Peyer's patch (tissue), 4 donors: Measurements from ENCODE around the gene CTNNA2.

ENCODE experiments used
- CTCF ChIP-seq, 6 experiments: fragments of 450-650 bp in 4 of 6; fragments of 200-600 bp in 2 of 6; sonication (generic) in 1 of 6; IDR thresholded peaks; one replicate each; pipeline ENCODE4 v1.5.1; 2017 to 2019; ENCODE audit warnings: antibody characterized with exemption in 6 of 6, mild to moderate bottlenecking in 3 of 6, moderate library complexity in 1 of 6
- POLR2A ChIP-seq, 2 donors: fragments of 450-650 bp; IDR thresholded peaks; one replicate each; pipeline ENCODE4 v1.5.1; 2017; ENCODE audit warnings: antibody characterized with exemption in 2 of 2, mild to moderate bottlenecking in 2 of 2, moderate library complexity in 2 of 2

GRCh38 chr2:80126596-80127189 lies 613.8 kb downstream of the CTNNA2 start:
- TF ChIP-seq CTCF (IDR thresholded peaks at IDR 0.05) = no peak
- no peak for TF ChIP-seq POLR2A (IDR thresholded peaks at IDR 0.05)
